Uterus (tissue), 2 donors: ENCODE data around the gene CR2.

Experiments
- CTCF ChIP-seq, 4 experiments: fragments of 200-600 bp in 2 of 4; fragments of 450-650 bp in 2 of 4; sonication (generic) in 2 of 4; IDR thresholded peaks; one replicate each; pipeline ENCODE4 v1.5.1; 2016 to 2019; ENCODE audit warnings: antibody characterized with exemption in 4 of 4, mild to moderate bottlenecking in 2 of 4, moderate library complexity in 1 of 4
- POLR2A ChIP-seq, 2 donors: fragments of 450-650 bp; IDR thresholded peaks; one replicate each; pipeline ENCODE4 v1.6.1; 2016; ENCODE audit warnings: antibody characterized with exemption in 2 of 2, mild to moderate bottlenecking in 1 of 2, moderate library complexity in 1 of 2

GRCh38 chr1:207431508-207431907, 22.6 kb upstream of the CR2 start:
- no peak for TF ChIP-seq CTCF (IDR thresholded peaks at IDR 0.05)
- TF ChIP-seq POLR2A (IDR thresholded peaks at IDR 0.05) = no peak
